Choroid plexus epithelial cell (primary cell): ENCODE data around the gene OPA3.
A peak's percentile ranks its signal among the peaks of the same experiment; 100 is the strongest.

ENCODE experiments used
- DNase-seq: peaks from one replicate; pipeline ENCODE4 v3.0.0-alpha.2; 2010; ENCODE audit warnings: low read depth
- H3K4me3 ChIP-seq: 2 replicates; pipeline ENCODE4 v1.5.1; 2011; ENCODE audit warnings: low read depth, mild to moderate bottlenecking, control low read depth, low read length, moderate library complexity
- CTCF ChIP-seq: conservative IDR thresholded peaks from 2 replicates; pipeline ENCODE4 v1.5.1; 2011; ENCODE audit warnings: low read depth, mild to moderate bottlenecking, control low read depth, inconsistent platforms, low read length, moderate library complexity

Gene OPA3

GRCh38 chr19:45478454-45479238 lies 106.0 kb downstream of the OPA3 start:
- H3K4me3 ChIP-seq = peak overlapping the region; percentile 56
- peak; percentile 98 for DNase-seq
- TF ChIP-seq CTCF = peak; percentile 99

- DNase-seq = no peak
- TF ChIP-seq CTCF = no peak
- H3K4me3 ChIP-seq = peak overlapping the region; percentile 56
These were observed 106.7 kb downstream of the OPA3 start for GRCh38 chr19:45477713-45478453.
